ENCODE data around the gene CNDP2. TPM values are rescaled to one million over a fixed set of nuclear protein-coding genes. Genes with fewer than 3 reads are reported as not detected.

The CNDP2 gene
- polyA plus RNA-seq, 2 of the 4 experiments (the other 2 are of a cell fraction): 93.7 to 106 TPM

DNA sequence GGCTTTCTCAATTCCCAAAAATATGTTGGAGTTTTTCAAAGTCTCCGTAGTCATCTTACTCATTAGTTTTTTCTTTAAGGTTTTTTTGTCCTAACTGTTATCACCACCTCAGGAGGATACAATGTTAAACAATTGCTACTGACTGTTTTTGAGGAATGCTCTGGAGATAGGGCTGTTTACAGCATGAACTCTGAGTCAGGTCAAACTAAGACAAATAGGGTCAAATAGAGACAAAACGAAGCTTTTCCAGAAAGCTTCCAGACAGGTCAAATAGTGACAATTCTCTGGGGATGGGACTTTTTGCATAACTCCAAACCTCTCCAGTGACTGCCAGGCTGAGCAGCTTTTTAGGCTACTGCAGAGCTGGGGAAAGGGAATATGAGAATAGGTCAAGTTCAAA, 23.9 kb upstream of the CNDP2 start:
- CTCF ChIA-PET: no interaction called here
- FAIRE-seq: no peak
- Histone ChIP-seq H3K4me1 (no peaks in the 10 kb centered on the region), H3K4me3 (no peak overlapping the region), H3K9me3 (peaks cover 4% of the 10 kb centered on the region; the same call in 1 of the 3 replicates), H3K4me2 (no peak overlapping the region), H3K27ac (no peak overlapping the region)
- 0% methylated on average over 2 of the region's 2 CpGs for WGBS (ENCODE audit: missing lambda C conversion rate)
- DNase-seq (ENCODE audit: low read depth in 1 of 2, low spot score in 1 of 2): no peak
- POLR2A ChIA-PET: no interaction called here
- ATAC-seq: no peak
- TF ChIP-seq SMC3 (IDR thresholded peaks at IDR 0.05) (no peak), MAFK (IDR thresholded peaks at IDR 0.05; ENCODE audit: partially characterized antibody) (no peak), KDM1A (IDR thresholded peaks at IDR 0.05; ENCODE audit: low read depth) (no peak), BHLHE40 (IDR thresholded peaks at IDR 0.05; ENCODE audit: low read depth, low read length) (no peak), MAZ (IDR thresholded peaks at IDR 0.05; ENCODE audit: borderline replicate concordance, low read depth, low read length) (no peak), RARB (CRISPR knock-in tag; IDR thresholded peaks at IDR 0.05) (no peak), ELK1 (IDR thresholded peaks at IDR 0.05; ENCODE audit: low read depth, low read length) (no peak), TP53 (CRISPR knock-in tag; IDR thresholded peaks at IDR 0.05) (no peak), EHMT2 (IDR thresholded peaks at IDR 0.05; ENCODE audit: low read depth) (no peak)

GRCh38 chr18:74473976-74474640, 22.1 kb upstream of the CNDP2 start:
- Histone ChIP-seq H3K27ac (no peak overlapping the region), H3K9me3 (peaks cover 4% of the 10 kb centered on the region; the same call in 1 of the 3 replicates), H3K4me1 (no peaks in the 10 kb centered on the region), H3K4me2 (no peak overlapping the region), H3K4me3 (no peak overlapping the region)
- CTCF ChIA-PET: interaction anchor here (1.4 kb wide), 1 partner anchor 120 kb away, joined by 3 read pairs; no protein-coding TSS in a partner anchor
- DNase-seq (ENCODE audit: low read depth in 1 of 2, low spot score in 1 of 2) (no peak), ATAC-seq (no peak), FAIRE-seq (no peak)
- 13% methylated on average over 3 of the region's 3 CpGs for WGBS (ENCODE audit: missing lambda C conversion rate)
- POLR2A ChIA-PET: no interaction called here
- no peak for TF ChIP-seq MAZ (IDR thresholded peaks at IDR 0.05; ENCODE audit: borderline replicate concordance, low read depth, low read length)
- TF ChIP-seq SREBF2 (IDR thresholded peaks at IDR 0.05): no peak
- TF ChIP-seq EP300 (IDR thresholded peaks at IDR 0.05): no peak
- TF ChIP-seq HES2 (IDR thresholded peaks at IDR 0.05): no peak
- no peak for TF ChIP-seq ELK1 (IDR thresholded peaks at IDR 0.05; ENCODE audit: low read depth, low read length)
- no peak for TF ChIP-seq BHLHE40 (IDR thresholded peaks at IDR 0.05; ENCODE audit: low read depth, low read length)
- TF ChIP-seq ZC3H11A (IDR thresholded peaks at IDR 0.05): no peak
- TF ChIP-seq RNF2 (IDR thresholded peaks at IDR 0.05; ENCODE audit: borderline replicate concordance, low read depth): no peak
- TF ChIP-seq NFE2L2 (conservative IDR thresholded peaks at IDR 0.05; ENCODE audit: low read length): no peak
- no peak for TF ChIP-seq FOSB (CRISPR knock-in tag; IDR thresholded peaks at IDR 0.05)
- TF ChIP-seq, protein P1, sequence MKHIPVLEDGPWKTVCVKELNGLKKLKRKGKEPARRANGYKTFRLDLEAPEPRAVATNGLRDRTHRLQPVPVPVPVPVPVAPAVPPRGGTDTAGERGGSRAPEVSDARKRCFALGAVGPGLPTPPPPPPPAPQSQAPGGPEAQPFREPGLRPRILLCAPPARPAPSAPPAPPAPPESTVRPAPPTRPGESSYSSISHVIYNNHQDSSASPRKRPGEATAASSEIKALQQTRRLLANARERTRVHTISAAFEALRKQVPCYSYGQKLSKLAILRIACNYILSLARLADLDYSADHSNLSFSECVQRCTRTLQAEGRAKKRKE (CRISPR knock-in tag; IDR thresholded peaks at IDR 0.05; ENCODE audit: low read depth): no peak
- TF ChIP-seq, protein P2, sequence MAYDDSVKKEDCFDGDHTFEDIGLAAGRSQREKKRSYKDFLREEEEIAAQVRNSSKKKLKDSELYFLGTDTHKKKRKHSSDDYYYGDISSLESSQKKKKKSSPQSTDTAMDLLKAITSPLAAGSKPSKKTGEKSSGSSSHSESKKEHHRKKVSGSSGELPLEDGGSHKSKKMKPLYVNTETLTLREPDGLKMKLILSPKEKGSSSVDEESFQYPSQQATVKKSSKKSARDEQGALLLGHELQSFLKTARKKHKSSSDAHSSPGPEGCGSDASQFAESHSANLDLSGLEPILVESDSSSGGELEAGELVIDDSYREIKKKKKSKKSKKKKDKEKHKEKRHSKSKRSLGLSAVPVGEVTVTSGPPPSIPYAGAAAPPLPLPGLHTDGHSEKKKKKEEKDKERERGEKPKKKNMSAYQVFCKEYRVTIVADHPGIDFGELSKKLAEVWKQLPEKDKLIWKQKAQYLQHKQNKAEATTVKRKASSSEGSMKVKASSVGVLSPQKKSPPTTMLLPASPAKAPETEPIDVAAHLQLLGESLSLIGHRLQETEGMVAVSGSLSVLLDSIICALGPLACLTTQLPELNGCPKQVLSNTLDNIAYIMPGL (CRISPR knock-in tag; IDR thresholded peaks at IDR 0.05; ENCODE audit: borderline replicate concordance): no peak
- no peak for TF ChIP-seq HEYL (CRISPR knock-in tag; IDR thresholded peaks at IDR 0.05)

Data from A549 (cell line).